ENCODE data around the gene PIAS4. TPM values are rescaled to one million over a fixed set of nuclear protein-coding genes. Genes with fewer than 3 reads are reported as not detected.

The PIAS4 gene
- total RNA-seq, 2 experiments from 2014 or later: 22.5 to 24.4 TPM

DNA sequence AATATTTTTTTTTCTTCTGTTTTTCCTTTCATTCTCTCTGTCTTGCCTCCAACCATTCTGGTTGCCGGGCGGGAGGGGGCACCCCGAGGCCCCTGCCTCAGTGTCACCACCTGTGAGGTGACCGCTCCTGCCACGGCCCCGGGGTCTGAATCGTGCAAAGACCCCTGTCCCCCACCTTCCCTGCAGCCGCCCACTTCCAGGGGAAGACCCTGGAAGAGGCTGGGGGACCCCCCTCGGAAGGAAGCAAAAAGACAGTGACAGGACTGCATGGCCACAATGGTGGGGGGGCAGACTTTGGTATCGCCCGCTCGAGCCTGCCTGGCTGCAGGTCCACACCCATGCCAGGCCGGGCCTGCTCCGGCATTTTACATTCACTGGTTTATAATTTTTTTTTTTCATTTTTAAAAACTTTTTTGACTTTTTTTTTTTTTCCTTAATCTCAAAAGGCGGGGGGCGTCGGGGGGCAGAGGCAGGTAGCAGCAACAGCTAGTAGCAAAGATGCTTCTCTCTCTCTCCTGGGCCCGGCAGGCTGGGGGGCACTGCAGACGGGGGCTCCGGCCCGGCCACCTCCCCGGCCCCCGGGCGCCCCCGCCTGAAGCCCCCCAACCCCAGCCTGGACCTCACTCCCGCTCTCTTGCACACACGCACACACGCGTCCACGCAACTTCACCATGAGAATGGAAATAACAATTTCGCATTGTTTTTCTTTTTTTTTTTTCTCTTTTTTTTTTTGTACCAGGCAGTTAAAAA is 36.6 kb downstream of the PIAS4 start:
- no peak for DNase-seq
- POLR2A ChIA-PET: no interaction called here
- Mint-ChIP-seq H3K27ac (no peak overlapping the region), H3K4me1 (ENCODE audit: low read depth) (no peaks in the 10 kb centered on the region), H3K27me3 (no peaks in the 10 kb centered on the region), H3K36me3 (peaks cover 7% of the 10 kb centered on the region), H3K4me3 (no peak overlapping the region), H3K9me3 (no peaks in the 10 kb centered on the region)
- intact Hi-C loops (cut with micrococcal nuclease): no loop called here
- CTCF ChIA-PET: no interaction called here

DNA sequence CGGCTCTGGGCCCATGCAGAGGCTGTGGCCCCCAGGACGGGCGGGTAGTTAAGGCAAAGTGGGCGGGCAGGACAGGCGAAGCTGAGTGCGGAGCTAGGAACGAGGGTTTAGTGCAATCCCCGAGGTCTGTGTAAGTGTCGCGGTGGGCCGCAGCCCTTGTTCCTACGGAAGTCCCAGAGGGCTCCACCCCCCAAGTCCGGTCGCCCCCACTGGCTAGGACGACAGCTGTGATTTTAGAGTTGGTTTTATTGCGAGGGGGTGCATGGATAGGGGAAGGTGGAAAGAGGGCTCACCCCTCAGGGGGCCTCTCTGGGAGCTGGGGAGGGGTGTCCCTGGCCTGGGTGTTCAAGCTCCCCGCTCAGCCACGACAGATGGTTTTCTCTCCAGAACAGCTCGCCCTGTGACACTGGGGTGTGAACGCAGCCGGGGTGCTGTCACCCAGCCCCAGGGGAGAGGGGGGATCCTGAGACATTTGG is 37.5 kb downstream of the PIAS4 start:
- no peaks in the 10 kb centered on the region for H3K9me3 Mint-ChIP-seq
- H3K27ac Mint-ChIP-seq: no peak overlapping the region
- H3K27me3 Mint-ChIP-seq: no peaks in the 10 kb centered on the region
- peaks cover 2% of the 10 kb centered on the region for H3K4me1 Mint-ChIP-seq (ENCODE audit: low read depth)
- CTCF ChIA-PET: no interaction called here
- intact Hi-C loops (cut with micrococcal nuclease): no loop called here
- no peak for DNase-seq
- POLR2A ChIA-PET: interaction anchor here (0.6 kb wide), 1 partner anchor 15 kb away, joined by 3 read pairs; no protein-coding TSS in a partner anchor
- peaks cover 10% of the 10 kb centered on the region for H3K36me3 Mint-ChIP-seq
- no peak overlapping the region for H3K4me3 Mint-ChIP-seq

GRCh38 chr19:4045597-4046361 is 38.2 kb downstream of the PIAS4 start:
- DNase-seq: no peak

GRCh38 chr19:4046362-4046691 is 38.8 kb downstream of the PIAS4 start:
- H3K36me3 Mint-ChIP-seq: peaks cover 19% of the 10 kb centered on the region
- ChIA-PET POLR2A (no interaction called here), CTCF (no interaction called here)
- H3K4me3 Mint-ChIP-seq: no peak overlapping the region
- no peaks in the 10 kb centered on the region for H3K27me3 Mint-ChIP-seq
- H3K9me3 Mint-ChIP-seq: no peaks in the 10 kb centered on the region
- H3K27ac Mint-ChIP-seq: no peak overlapping the region
- no peak for DNase-seq
- H3K4me1 Mint-ChIP-seq (ENCODE audit: low read depth): peaks cover 10% of the 10 kb centered on the region
- intact Hi-C loops (cut with micrococcal nuclease): no loop called here

More at GRCh38 chr19:4045597-4046361, 38.2 kb downstream of the PIAS4 start:
- peaks cover 7% of the 10 kb centered on the region for H3K4me1 Mint-ChIP-seq (ENCODE audit: low read depth)
- no peaks in the 10 kb centered on the region for H3K9me3 Mint-ChIP-seq
- POLR2A ChIA-PET: interaction anchor here (0.6 kb wide), 1 partner anchor 16 kb away, joined by 3 read pairs; no protein-coding TSS in a partner anchor
- peaks cover 15% of the 10 kb centered on the region for H3K36me3 Mint-ChIP-seq
- H3K4me3 Mint-ChIP-seq: no peak overlapping the region
- no peak overlapping the region for H3K27ac Mint-ChIP-seq
- intact Hi-C loops (cut with micrococcal nuclease): no loop called here
- H3K27me3 Mint-ChIP-seq: no peaks in the 10 kb centered on the region
- CTCF ChIA-PET: no interaction called here

DNA sequence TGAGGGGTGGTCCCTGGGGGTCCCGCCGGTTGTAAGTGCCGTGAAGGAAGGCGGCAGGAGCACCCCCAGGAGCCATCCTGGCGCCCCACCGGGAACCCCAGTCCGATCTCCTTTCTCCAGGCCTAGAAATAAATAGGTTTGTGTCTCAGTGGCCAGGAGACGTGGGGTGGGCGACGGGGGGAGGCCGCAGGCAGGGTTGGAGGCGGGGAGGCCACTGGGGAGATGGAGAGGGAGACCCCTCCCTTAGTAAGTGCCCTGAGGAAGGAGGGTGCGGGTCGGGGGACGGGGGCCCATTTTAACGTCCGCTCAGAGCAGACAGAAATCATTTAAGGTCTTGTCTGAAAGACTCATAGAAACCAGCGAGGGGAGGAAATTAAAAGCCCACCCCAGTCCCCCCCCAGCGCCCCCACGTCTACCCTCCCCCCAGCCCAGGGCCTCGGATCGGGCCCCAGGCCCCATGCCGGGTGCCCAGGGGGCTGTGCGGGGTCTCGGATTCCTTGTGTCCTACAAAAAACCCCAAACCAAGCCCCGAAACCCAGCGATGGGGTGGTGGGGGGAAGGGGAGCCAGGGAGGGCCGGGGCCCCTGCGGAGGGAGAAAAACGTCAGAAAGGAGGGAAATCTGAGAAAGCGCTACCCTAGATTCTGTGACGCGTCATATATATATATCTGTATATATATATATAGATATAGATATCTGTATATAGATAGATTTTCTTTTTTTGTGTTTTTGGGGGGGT is 39.6 kb downstream of the PIAS4 start:
- no peak overlapping the region for H3K27ac Mint-ChIP-seq
- H3K4me1 Mint-ChIP-seq (ENCODE audit: low read depth): peaks cover 13% of the 10 kb centered on the region

DNA sequence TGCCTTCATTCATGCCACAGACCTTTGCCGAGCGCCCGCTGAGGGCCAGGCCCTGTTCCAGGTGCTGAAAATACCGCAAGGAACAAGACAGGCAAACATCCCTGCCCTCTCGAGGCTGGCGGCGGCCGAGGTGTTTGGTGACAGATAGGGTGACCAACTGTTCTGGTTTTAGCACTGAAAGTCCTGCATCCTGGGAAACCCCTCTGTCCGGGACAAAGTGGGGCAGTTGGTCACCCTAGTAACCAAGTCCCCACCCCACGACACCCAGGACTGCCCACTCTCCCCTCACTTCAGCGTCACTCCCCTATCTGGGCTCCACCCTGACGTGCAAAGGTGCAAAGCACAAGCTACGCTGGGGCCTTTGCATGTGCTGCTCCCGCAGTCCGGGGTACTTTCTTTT is 41.9 kb downstream of the PIAS4 start:
- intact Hi-C loops (cut with micrococcal nuclease): no loop called here
- H3K36me3 Mint-ChIP-seq: peaks cover 35% of the 10 kb centered on the region
- POLR2A ChIA-PET: no interaction called here
- H3K27me3 Mint-ChIP-seq: no peaks in the 10 kb centered on the region
- H3K27ac Mint-ChIP-seq: no peak overlapping the region
- no peaks in the 10 kb centered on the region for H3K9me3 Mint-ChIP-seq
- DNase-seq: no peak
- no peak overlapping the region for H3K4me3 Mint-ChIP-seq
- CTCF ChIA-PET: interaction anchor here (1.1 to 2.2 kb wide), 2 partner anchors 64 to 90 kb away, joined by 3 to 5 read pairs; partner anchors contain the start of gene EEF2
- peaks cover 25% of the 10 kb centered on the region for H3K4me1 Mint-ChIP-seq (ENCODE audit: low read depth)

More for the DNA sequence above, 39.6 kb downstream of the PIAS4 start:
- Mint-ChIP-seq H3K36me3 (peaks cover 22% of the 10 kb centered on the region), H3K9me3 (no peaks in the 10 kb centered on the region), H3K27me3 (no peaks in the 10 kb centered on the region), H3K4me3 (no peak overlapping the region)
- ChIA-PET CTCF (no interaction called here), POLR2A (no interaction called here)
- intact Hi-C loops (cut with micrococcal nuclease): no loop called here
- DNase-seq: no peak

GRCh38 chr19:4051175-4052101 is 43.9 kb downstream of the PIAS4 start:
- CTCF ChIA-PET: no interaction called here
- peaks cover 40% of the 10 kb centered on the region for H3K36me3 Mint-ChIP-seq

DNA sequence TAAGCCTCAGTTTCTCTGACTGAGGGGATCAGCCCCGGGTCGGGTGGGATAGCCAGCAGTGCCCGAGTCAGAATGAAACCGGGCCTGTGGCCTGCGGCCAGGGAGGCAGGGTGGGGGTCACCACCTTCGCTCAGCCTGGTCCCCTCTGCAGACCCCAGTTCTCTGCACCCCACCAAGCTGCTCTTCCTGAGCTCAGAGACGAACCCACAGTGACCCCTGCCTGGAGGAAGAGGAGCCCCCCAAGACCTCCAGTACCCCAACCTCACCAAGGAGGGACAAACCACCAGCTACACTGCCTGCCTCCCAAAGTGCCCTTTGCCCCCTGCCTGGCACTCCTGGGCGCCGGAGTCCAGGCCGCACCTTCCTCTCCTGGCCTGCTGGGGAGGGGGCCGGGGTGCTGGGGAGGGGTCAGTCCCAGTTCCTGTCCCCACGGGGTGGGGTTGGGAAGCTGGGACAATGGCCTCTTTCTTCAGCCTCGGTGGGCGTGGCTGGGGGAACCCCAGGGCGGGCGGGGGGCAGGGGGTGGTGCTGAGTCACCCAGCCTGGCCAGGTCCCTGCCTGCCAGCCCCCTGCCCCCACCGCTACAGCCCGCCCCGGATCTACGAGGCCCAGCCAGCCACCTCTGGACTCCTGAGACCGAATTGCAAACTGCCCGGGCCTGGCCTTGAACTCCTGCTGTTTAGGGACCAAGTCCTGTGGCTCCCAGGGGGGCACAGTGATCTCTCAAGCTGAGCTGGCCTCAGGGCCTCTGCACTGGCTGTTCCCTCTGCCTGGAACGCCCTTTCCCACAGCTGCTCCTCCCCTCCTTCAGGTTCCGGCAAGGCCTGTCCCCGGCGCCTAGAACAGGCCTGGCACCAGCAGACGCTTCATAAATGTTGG is 44.8 kb downstream of the PIAS4 start:
- H3K27me3 Mint-ChIP-seq: no peaks in the 10 kb centered on the region
- no peak overlapping the region for H3K4me3 Mint-ChIP-seq
- POLR2A ChIA-PET: no interaction called here
- peak overlapping the region; percentile 58 for H3K27ac Mint-ChIP-seq
- intact Hi-C loops (cut with micrococcal nuclease): no loop called here
- no peak for DNase-seq
- CTCF ChIA-PET: no interaction called here
- H3K4me1 Mint-ChIP-seq (ENCODE audit: low read depth): peaks cover 29% of the 10 kb centered on the region
- H3K9me3 Mint-ChIP-seq: no peaks in the 10 kb centered on the region
- peaks cover 40% of the 10 kb centered on the region for H3K36me3 Mint-ChIP-seq

More at GRCh38 chr19:4051175-4052101, 43.9 kb downstream of the PIAS4 start:
- POLR2A ChIA-PET: no interaction called here
- H3K27ac Mint-ChIP-seq: peak overlapping the region; percentile 35
- DNase-seq: peak; percentile 54
- no peak overlapping the region for H3K4me3 Mint-ChIP-seq
- no peaks in the 10 kb centered on the region for H3K9me3 Mint-ChIP-seq
- intact Hi-C loops (cut with micrococcal nuclease): no loop called here
- H3K27me3 Mint-ChIP-seq: no peaks in the 10 kb centered on the region
- peaks cover 29% of the 10 kb centered on the region for H3K4me1 Mint-ChIP-seq (ENCODE audit: low read depth)

DNA sequence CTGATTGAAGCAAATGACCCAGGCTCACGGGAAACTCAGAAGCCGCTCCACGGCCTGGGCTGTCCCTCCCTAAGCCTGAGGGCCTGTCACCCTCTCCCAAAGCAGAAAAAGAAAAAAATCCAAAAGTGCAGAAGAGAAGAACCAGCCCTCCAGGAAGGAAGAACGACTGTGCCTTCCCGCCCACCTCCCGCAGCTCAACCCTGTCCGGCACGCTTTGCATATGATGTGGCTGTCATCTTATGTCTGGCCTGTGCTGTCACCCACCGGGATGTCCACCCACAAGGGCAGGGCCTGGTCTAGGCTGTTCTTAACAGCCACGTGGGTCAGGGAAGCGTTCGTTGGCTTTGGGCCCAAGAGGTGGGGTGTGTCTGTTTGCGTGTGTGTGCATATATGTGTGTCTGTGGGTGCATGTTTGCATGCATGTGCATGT is 45.5 kb downstream of the PIAS4 start:
- Mint-ChIP-seq H3K36me3 (peaks cover 40% of the 10 kb centered on the region), H3K27me3 (no peaks in the 10 kb centered on the region), H3K4me3 (no peak overlapping the region), H3K4me1 (ENCODE audit: low read depth) (peaks cover 35% of the 10 kb centered on the region), H3K27ac (peak overlapping the region; percentile 58), H3K9me3 (no peaks in the 10 kb centered on the region)
- intact Hi-C loops (cut with micrococcal nuclease): no loop called here
- ChIA-PET CTCF (no interaction called here), POLR2A (no interaction called here)
- no peak for DNase-seq

GRCh38 chr19:4053423-4054324 is 46.1 kb downstream of the PIAS4 start:
- Mint-ChIP-seq H3K9me3 (no peaks in the 10 kb centered on the region), H3K4me1 (ENCODE audit: low read depth) (peaks cover 40% of the 10 kb centered on the region), H3K36me3 (peaks cover 38% of the 10 kb centered on the region), H3K27me3 (no peaks in the 10 kb centered on the region), H3K27ac (peak overlapping the region; percentile 2), H3K4me3 (no peak overlapping the region)
- intact Hi-C loops (cut with micrococcal nuclease): no loop called here
- DNase-seq: no peak
- ChIA-PET POLR2A (no interaction called here), CTCF (interaction anchor here (1.2 kb wide), 1 partner anchor 36 kb away, joined by 3 read pairs; no protein-coding TSS in a partner anchor)

All from activated CD4-positive, alpha-beta memory T cell treated with anti-CD3 and anti-CD28 coated beads for 36 hours (primary cell).